Measurements from ENCODE around the gene ERH.
"Not testable (repeated sequence)": the region's sequence is repeated elsewhere in the genome, so short reads cannot be mapped to it uniquely, and the experiment has no call there.

Gene ERH

GRCh38 chr14:69395929-69396328 is 2.2 kb downstream of the ERH start:
- DNase-seq (ENCODE audit: low spot score), result no peak

- DNase-seq (ENCODE audit: low spot score), result no peak
These were observed 5.6 kb downstream of the ERH start for GRCh38 chr14:69392481-69392880.

DNA sequence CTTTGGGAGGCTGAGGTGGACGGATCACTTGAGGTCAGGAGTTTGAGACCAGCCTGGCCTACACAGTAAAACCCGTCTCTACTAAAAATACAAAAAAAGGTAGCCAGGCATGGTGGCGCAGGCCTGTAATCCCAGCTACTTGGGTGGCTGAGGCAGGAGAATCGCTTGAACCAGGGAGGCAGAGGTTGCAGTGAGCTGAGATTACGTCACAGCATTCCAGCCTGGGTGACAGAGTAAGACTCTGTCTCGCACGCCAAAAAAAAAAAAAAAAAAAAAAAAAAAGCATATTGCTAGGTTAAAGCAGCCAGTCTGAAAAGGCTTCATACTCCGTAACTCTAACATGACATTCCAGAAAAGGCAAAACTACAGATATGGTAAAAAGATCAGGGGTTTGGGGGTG is 6.7 kb downstream of the ERH start:
- DNase-seq (ENCODE audit: low spot score), result not testable (repeated sequence)

GRCh38 chr14:69387311-69387710 is 10.8 kb downstream of the ERH start:
- DNase-seq (ENCODE audit: low spot score), result no peak

DNA sequence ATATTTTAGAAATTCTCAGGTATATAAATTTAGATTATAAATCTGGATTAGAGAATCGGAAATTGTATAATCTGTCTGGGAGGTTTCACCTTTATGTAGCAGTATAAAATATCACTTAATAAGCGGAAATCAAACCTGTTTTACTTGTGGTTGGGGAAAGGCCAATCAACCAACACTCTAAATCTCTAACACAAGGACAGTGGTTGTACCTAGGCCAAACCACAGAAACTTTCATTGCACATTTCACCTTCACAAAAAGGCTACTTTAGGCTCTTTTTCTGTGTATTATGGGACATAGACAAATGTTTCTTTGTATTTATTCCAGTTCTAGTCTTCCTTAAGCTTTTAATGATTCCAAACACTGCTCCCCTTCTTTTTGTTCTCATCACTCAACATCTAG is 19.8 kb downstream of the ERH start:
- no peak for DNase-seq (ENCODE audit: low spot score)

DNA sequence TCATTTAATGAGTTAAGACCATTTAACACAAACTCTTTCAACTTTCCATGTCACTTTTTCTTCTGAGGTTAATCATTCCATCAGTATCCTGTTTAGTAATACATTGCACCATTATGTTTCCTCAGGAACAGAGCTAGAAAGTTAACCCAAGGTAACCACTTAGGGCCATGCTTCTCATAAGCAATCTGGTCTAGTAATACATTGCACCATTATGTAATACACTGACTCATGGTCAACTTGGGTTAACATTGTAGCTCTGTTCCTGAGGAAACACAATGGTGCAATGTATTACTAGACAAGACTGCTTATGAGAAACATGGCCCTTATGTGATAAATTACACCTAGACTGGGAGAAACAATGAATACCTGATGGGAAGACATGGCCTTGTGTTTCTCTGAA is 21.7 kb downstream of the ERH start:
- no peak for DNase-seq (ENCODE audit: low spot score)

DNA sequence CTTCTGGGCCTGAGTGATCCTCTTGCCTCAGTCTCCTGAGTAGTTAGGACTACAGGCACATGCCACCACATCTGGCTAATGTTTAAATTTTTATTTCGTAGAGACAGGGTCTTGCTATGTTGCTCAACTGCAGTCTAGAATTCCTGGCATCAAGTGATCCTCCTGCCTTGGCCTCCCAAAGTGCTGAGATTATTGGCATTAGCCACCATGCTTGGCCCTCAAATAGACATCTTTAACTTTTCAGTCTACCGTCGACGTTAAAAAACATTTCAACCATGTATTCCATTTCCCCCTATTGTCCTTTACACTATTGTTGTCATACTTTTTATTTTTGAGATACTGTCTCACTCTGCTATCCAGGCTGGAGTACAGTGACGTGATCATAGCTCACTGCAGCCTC is 22.4 kb downstream of the ERH start:
- no peak for DNase-seq (ENCODE audit: low spot score)

- DNase-seq (ENCODE audit: low spot score), result no peak
These were observed 22.9 kb downstream of the ERH start for GRCh38 chr14:69375182-69375581.

- no peak for DNase-seq (ENCODE audit: low spot score)
These were observed 23.9 kb downstream of the ERH start for GRCh38 chr14:69374235-69374634.

GRCh38 chr14:69373104-69373503 is 25.0 kb downstream of the ERH start:
- no peak for DNase-seq (ENCODE audit: low spot score)

GRCh38 chr14:69372146-69372545 is 26.0 kb downstream of the ERH start:
- no peak for DNase-seq (ENCODE audit: low spot score)

- no peak for DNase-seq (ENCODE audit: low spot score)
These were observed 28.0 kb downstream of the ERH start for GRCh38 chr14:69370061-69370460.

DNA sequence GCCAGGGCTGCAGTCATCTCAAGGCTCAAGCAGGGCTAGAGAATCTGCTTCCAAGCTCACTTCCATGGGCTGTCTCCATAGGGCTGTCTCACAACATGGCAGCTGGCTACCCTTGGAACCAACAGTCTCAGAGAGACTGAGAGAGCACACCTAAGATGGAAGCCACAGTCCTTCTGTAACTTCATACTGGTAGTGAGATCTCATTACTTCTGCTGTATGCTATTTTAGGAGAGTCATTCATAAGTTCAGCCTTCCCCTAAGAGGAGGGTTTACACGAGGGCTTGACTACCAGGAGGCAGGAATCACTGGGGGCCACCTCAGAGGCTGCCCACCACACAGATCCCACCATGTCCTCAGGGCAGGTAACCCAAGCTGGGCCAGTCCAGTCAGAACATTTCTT is 29.7 kb downstream of the ERH start:
- DNase-seq (ENCODE audit: low spot score), result no peak

DNA sequence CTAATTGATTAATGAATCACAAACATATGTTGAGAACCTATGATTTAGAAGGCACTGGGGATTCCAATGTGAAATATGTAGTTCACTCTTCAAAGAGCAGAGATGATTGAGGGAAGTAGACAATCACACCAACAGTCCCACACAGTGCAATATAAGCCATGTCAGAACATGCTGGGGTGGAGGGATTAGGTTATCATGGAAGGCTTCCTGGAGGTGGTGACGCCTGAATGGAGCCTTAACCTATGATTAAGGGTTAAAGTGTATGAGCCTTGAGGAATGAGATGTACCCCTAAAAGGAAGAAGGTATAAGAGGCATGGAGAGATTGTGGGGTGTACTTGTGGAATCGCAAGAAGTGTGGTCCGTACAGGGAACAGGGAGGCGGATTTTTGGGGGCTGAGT is 31.3 kb downstream of the ERH start:
- no peak for DNase-seq (ENCODE audit: low spot score)

DNA sequence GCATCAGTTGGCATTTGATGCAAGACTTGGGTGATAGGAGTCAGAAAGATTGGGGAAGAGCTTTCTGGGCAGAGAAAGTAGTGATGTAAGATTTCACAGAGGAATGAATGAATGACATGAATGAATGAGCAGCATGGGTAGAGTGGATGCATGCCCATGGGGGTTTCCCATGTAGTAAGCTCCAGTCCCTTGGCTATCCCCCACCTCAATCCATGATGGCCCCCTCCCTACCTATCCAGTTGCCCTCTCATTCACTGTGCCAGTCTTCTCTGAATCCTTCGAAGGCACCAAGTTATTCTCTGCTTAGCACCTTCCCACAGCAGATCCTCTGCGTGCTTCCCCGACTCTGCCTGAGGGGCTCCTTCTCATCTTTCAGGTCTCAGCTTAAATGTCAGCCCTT is 32.0 kb downstream of the ERH start:
- DNase-seq (ENCODE audit: low spot score), result no peak

GRCh38 chr14:69364378-69364777 is 33.7 kb downstream of the ERH start:
- no peak for DNase-seq (ENCODE audit: low spot score)

- DNase-seq (ENCODE audit: low spot score), result no peak
These were observed 34.1 kb downstream of the ERH start for GRCh38 chr14:69363964-69364363.

DNA sequence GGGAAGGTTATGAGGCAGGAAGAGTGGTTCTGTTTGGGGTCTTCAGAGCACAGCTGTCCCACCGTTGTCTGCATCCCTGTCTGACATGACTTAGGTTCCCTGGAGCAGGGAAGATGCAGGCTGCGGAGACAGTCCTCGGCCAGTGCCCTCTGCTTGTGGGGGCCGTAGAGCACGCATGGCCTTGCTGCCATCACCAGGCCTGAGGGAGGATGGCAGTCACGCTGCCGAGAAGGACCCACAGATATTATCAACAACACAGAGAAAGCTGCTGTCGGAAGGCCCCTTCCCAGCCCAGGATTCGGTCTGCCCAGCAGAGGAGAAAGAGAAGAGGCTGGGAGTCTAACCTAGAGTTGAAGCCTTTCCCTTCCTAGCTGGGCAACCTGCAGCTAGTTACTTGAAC is 35.0 kb downstream of the ERH start:
- no peak for DNase-seq (ENCODE audit: low spot score)

DNA sequence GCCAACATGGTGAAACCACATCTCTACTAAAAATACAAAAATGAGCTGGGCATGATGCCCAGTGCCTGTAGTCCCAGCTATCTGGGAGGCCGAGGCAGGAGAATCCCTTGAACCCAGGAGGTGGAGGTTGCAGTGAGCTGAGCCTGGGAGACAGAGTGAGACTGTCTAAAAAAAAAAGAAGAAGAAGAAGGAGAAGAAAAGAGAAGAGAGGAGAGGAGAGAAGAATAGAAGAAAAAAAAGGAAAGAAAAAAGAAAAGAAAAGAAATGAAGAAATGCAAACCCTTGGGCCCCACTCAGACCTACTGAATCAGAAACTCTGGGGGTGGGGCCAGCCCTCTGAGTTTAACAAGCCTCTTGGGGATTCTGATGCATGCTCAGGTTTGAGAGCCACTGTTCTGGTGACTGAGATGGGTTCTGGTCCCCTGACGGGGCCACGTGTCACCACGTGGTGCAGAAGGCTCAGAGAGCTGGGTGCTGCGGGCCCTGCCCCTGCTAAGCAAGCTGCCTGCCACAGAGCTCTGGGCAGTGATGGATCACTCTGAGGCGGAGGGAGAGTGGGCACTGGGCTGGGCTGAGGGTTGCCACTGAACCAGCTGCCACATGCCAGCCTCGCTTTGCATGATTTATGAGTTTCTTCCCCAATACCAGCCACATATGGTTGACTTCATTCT is 37.5 kb downstream of the ERH start:
- DNase-seq (ENCODE audit: low spot score), result no peak

GRCh38 chr14:69358966-69359365 is 39.1 kb downstream of the ERH start:
- DNase-seq (ENCODE audit: low spot score), result no peak

- DNase-seq (ENCODE audit: low spot score), result no peak
These were observed 39.7 kb downstream of the ERH start for GRCh38 chr14:69358233-69358963.

GRCh38 chr14:69357544-69358200 is 40.4 kb downstream of the ERH start:
- DNase-seq (ENCODE audit: low spot score), result no peak

- DNase-seq (ENCODE audit: low spot score), result no peak
These were observed 41.1 kb downstream of the ERH start for GRCh38 chr14:69356903-69357543.
